Large intestine (tissue), 3 donors: ENCODE data around the gene FAM162A. TPM values are rescaled to one million over a fixed set of nuclear protein-coding genes. Genes with fewer than 3 reads are reported as not detected.
"Not testable (repeated sequence)": the region's sequence is repeated elsewhere in the genome, so short reads cannot be mapped to it uniquely, and the experiment has no call there.

Source experiments
- DNase-seq, 2 donors: peaks; one replicate each; pipeline versions ENCODE4 v3.0.0 to v3.0.0-alpha.2; 2013
- H3K27ac ChIP-seq: one replicate; pipeline ENCODE4 v1.5.1; 2013; ENCODE audit warnings: low read length
- H3K27me3 ChIP-seq: 2 replicates; pipeline ENCODE4 v1.6.1; 2013; ENCODE audit warnings: low read length; ENCODE audit not compliant: control insufficient read depth, insufficient read depth
- H3K36me3 ChIP-seq: 2 replicates; pipeline ENCODE4 v1.6.1; 2013; ENCODE audit warnings: low read length; ENCODE audit not compliant: control insufficient read depth, insufficient read depth
- H3K4me1 ChIP-seq: one replicate; pipeline ENCODE4 v1.6.1; 2013; ENCODE audit warnings: low read length; ENCODE audit not compliant: control insufficient read depth, insufficient read depth
- H3K4me3 ChIP-seq: one replicate; pipeline ENCODE4 v1.5.1; 2013; ENCODE audit warnings: low read length
- H3K9me3 ChIP-seq: one replicate; pipeline ENCODE4 v1.6.1; 2013; ENCODE audit warnings: mild to moderate bottlenecking, low read depth, low read length, moderate library complexity; ENCODE audit not compliant: control insufficient read depth
- WGBS: methylation state at CpG from one replicate; pipeline ENCODE4 v1.1.5; 2013; ENCODE audit warnings: low lambda C conversion rate; ENCODE audit not compliant: insufficient coverage; 5-methylcytosine and 5-hydroxymethylcytosine counted together
- polyA plus RNA-seq: library from polyadenylated mRNA; unstranded; fragments of 120-200 nt; gene quantifications from one replicate; pipeline ENCODE4 v1.2.1, GENCODE V29; 2013

FAM162A gene
- polyA plus RNA-seq, 1 donor: 60.4 TPM

DNA sequence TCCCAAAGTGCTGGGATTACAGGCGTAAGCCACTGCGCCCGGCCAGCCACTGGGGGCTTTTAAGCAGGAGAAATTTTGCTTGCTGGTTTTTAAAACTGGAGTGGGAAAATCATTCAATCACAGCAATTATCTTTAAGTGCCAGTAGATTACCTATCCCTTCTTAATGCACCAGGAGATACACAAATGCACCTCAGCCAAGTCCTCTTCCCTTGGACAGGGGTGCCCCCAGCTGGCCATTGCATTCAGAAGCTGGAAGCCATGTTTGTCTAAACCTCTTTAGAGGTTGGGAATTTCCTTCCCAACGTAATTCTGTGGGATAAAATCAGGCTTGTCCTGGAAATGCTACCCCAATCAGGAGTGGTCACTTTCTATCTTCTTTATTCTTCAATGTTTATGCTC lies 27.6 kb upstream of the FAM162A start:
- H3K27ac ChIP-seq: no peak overlapping the region
- H3K4me1 ChIP-seq: peaks cover 6% of the 10 kb centered on the region
- no CpG with 5 or more reads among the region's 4 CpGs for WGBS
- no peaks in the 10 kb centered on the region for H3K27me3 ChIP-seq
- peaks cover 7% of the 10 kb centered on the region for H3K36me3 ChIP-seq
- H3K4me3 ChIP-seq: no peak overlapping the region
- H3K9me3 ChIP-seq: no peaks in the 10 kb centered on the region
- DNase-seq: peak; percentile 33 to 37

DNA sequence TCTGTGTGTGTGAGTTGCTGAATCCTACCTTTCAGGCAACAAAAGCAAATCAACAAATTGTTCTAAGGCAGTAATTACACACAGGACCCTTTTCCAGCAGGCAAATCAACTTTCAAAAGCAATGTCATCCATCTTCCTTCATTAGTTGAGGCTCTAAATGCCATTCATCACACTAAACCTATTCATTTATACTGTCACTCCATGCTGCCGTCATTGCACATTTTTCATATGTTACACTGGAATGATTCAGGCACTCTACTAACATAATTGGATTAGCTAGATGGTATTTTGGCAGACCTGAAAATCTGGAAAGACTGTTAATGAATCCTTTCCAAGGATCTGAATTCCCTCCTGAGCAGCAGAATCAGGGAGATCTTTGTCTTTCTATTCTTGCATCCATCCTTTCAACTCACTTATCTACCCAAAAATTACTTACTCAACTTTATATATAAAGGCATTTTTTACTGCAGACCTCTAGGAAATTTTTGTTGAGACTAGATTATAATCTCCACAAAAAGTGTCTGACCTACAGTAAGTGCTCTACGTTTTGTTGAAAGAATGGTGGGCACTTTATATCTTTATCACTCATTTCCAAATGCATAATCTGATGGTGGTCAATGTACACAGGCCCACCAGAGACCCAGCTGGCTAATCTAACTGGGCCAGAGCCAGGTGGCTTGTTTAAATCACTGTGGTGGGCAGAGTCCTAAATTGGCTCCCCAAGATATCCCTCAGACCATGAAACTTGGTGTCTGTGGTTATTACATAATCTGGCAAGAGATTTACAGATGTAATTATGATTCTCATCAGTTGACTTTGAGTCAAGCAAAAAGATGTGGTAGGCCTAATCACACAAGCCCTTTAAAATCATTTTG lies 25.9 kb upstream of the FAM162A start:
- 100% methylated on average over 1 of the region's 2 CpGs for WGBS
- H3K27me3 ChIP-seq: no peaks in the 10 kb centered on the region
- no peak overlapping the region for H3K4me3 ChIP-seq
- H3K36me3 ChIP-seq: peaks cover 7% of the 10 kb centered on the region
- H3K9me3 ChIP-seq: no peaks in the 10 kb centered on the region
- H3K27ac ChIP-seq: no peak overlapping the region
- peaks cover 15% of the 10 kb centered on the region for H3K4me1 ChIP-seq
- no peak for DNase-seq

DNA sequence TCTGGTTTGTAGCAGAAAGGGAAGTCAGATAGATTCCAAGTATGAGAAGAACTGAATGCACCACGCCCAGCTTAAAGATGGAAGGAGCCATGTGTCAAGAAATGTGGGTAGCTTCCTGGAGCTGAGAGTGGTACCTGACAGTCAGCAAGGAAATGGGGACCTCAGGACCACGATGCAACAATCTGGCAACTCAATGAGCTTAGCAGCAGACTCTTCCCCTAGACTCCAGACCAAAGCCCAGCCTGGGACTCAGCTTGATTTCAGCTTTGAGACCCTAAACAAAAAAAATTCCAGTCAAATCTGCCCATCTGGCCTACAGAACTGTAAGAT lies 25.3 kb upstream of the FAM162A start:
- Histone ChIP-seq H3K4me3 (no peak overlapping the region), H3K27ac (no peak overlapping the region), H3K36me3 (peaks cover 7% of the 10 kb centered on the region), H3K4me1 (peaks cover 21% of the 10 kb centered on the region), H3K27me3 (no peaks in the 10 kb centered on the region), H3K9me3 (no peaks in the 10 kb centered on the region)
- WGBS: no CpG with 5 or more reads among the region's 2 CpGs
- no peak for DNase-seq

DNA sequence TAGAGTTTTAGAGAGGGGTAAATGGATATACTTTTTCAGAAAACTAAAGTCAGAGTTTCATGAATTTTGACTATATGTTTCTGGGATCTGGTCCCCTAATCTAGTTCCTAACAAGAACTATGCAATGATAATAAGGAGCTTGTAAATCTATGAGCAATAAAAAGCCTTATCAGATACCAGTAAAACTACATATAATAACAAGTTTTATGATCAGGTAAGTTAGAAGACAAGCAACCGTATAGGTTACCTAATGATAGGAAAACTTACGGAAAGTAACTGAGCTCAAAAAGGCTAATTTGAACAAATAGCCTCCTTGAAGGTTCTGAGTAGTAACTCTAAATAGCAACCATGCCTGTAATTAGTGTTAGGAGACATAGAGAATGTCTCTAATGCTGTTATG lies 22.0 kb upstream of the FAM162A start:
- DNase-seq: peak in 1 of 2 donors; percentile 44
- 20% methylated on average over 1 of the region's 2 CpGs for WGBS
- Histone ChIP-seq H3K36me3 (peaks cover 11% of the 10 kb centered on the region), H3K27ac (peak overlapping the region; percentile 24), H3K9me3 (no peaks in the 10 kb centered on the region), H3K4me3 (no peak overlapping the region), H3K27me3 (no peaks in the 10 kb centered on the region), H3K4me1 (peaks cover 41% of the 10 kb centered on the region)

DNA sequence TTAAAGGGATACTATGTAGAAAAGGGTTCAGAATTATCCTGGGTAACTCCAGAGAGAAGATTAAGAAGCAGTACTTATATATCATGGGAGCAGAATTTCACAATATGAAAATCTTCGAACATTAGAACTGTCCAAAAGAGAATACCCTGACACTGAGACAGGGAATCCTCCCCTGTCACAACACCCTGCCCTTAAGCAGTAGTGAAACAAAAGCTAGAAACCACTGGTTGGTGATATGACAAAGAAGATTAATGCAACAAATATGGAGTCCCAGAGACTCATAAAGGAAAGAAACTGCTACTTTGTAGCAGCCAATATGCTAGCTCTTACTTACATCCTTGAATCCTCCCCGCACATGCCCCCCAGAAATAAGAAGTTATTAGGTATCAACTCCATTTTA lies 19.5 kb upstream of the FAM162A start:
- Histone ChIP-seq H3K4me3 (no peak overlapping the region), H3K36me3 (peaks cover 7% of the 10 kb centered on the region)
- no CpG with 5 or more reads among the region's 2 CpGs for WGBS

DNA sequence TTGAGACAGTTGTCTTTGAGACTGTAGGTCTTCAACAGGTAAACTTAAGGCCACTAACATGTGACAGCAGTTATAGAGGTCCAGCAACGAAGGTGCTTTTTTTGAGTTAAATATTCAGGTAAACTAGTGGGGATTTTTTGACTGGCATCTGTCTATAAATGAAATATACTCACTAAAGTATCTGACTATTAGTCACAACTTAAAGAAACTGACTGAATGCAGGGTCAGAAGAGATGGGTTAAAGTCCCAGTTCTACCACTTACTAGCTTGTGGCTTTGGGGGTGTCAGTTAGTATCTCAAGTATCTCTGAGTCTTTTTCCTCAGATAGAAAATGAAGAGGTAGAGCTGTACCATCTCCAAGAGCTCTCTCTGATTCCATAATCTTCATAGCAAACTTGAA lies 18.9 kb upstream of the FAM162A start:
- H3K27ac ChIP-seq: peak overlapping the region; percentile 61
- no peaks in the 10 kb centered on the region for H3K27me3 ChIP-seq
- DNase-seq: peak in 1 of 2 donors; percentile 4
- H3K9me3 ChIP-seq: no peaks in the 10 kb centered on the region
- peaks cover 11% of the 10 kb centered on the region for H3K36me3 ChIP-seq
- 67% methylated on average over 1 of the region's 1 CpG for WGBS
- peaks cover 41% of the 10 kb centered on the region for H3K4me1 ChIP-seq
- H3K4me3 ChIP-seq: no peak overlapping the region

More for the DNA sequence above, 19.5 kb upstream of the FAM162A start:
- Histone ChIP-seq H3K27ac (peak overlapping the region; percentile 61), H3K27me3 (no peaks in the 10 kb centered on the region), H3K4me1 (peaks cover 41% of the 10 kb centered on the region), H3K9me3 (no peaks in the 10 kb centered on the region)
- peak in 1 of 2 donors; percentile 11 for DNase-seq

DNA sequence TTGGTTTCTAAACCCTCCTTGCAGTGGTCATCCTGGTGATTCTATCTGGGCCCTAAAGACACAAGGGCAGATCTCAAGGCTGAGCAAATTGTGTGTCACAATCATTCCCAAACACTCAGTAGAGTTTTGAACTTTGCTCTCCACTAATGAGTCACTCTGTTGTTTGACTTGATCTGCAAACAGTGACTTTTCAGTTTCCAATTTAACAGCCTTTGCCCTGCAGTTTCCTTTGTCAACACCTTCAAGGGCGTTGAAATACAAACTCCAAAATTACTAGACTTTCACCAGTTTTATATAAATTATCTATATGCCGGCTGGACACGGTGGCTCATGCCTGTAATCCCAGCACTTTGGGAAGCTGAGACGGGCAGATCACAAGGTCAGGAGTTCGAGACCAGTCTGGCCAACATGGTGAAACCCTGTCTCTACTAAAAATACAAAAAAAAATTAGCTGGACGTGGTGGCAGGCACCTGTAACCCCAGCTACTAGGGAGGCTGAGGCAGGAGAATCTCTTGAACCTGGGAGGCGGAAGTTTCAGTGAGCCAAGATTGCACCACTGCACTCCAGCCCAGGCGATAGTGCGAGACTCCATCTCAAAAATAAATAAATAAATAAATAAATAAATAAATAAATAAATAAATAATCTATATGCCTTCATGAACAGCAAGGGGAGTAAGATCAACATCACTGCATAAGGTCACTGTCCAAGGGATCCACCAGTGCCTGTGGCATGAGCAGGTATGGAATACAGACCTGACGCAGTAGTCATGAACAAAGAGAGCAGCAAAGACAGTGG lies 18.2 kb upstream of the FAM162A start:
- H3K27ac ChIP-seq: peak overlapping the region; percentile 69
- not testable (repeated sequence) for H3K9me3 ChIP-seq, H3K4me3 ChIP-seq, H3K27me3 ChIP-seq
- H3K36me3 ChIP-seq: peaks cover 11% of the 10 kb centered on the region
- peaks cover 41% of the 10 kb centered on the region for H3K4me1 ChIP-seq
- peak; percentile 87 to 96 for DNase-seq
- no CpG with 5 or more reads among the region's 10 CpGs for WGBS

DNA sequence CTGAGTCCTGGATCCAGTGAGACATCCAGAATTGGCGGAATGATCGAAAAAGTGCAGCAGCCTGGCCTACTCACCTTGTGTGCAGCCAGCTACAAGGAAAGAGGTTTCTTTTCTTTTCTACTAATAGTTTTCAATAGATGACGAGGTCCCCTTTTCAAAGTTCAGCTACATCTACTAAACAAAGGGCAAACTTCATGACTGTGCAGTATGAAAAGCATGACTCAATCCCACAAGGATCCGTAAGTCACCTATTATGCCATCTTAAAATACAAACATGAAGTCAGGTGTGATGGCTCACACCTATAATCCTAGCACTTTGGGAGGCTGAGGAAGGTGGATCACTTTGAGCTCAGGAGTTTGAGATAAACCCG lies 17.6 kb upstream of the FAM162A start:
- H3K27ac ChIP-seq: peak overlapping the region; percentile 69
- H3K4me1 ChIP-seq: peaks cover 35% of the 10 kb centered on the region
- no peak overlapping the region for H3K4me3 ChIP-seq
- 33% methylated on average over 1 of the region's 5 CpGs for WGBS
- no peaks in the 10 kb centered on the region for H3K9me3 ChIP-seq
- peaks cover 11% of the 10 kb centered on the region for H3K36me3 ChIP-seq
- DNase-seq: peak; percentile 28 to 70
- no peaks in the 10 kb centered on the region for H3K27me3 ChIP-seq

DNA sequence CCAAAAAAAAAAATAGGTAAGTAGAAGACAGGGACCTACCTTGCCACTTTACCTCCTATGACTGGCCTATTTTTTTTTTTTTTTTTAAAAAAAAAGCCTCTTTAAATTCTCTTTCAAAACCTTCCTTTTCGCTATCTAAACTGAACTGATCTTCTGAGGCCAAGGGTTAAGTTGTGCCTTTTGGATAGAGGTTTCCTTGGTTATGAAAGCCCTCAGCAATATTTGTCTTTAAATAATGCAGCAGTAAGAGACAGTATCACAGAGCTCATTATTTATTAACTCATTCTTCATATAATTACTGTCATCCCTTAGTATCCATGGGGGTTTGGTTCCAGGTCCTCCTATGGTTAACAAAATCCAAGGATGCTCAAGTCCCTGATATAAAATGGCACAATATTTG lies 9.9 kb upstream of the FAM162A start:
- H3K9me3 ChIP-seq: no peaks in the 10 kb centered on the region
- peaks cover 3% of the 10 kb centered on the region for H3K4me1 ChIP-seq
- DNase-seq: no peak
- no peak overlapping the region for H3K27ac ChIP-seq
- WGBS: no CpG with 5 or more reads among the region's 1 CpG
- H3K4me3 ChIP-seq: no peak overlapping the region
- no peaks in the 10 kb centered on the region for H3K27me3 ChIP-seq
- H3K36me3 ChIP-seq: peaks cover 6% of the 10 kb centered on the region

DNA sequence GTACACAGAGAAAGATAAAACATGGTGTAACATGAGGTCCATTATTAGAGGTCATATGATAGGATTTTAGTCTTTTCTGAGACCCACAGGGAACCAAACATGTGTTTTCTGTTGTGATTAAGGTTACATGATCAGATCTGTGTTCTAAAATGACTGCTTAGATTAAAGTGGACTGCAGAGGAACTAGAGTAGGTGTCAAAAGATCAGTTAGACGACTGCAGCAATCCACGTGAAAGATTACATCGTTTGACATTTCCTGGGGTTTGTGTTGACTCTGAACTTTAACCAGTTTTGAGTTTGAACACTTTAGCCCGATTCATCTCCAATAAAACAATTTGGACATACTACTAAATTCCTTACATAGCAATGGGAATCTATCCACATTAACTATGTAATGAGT lies 6.0 kb upstream of the FAM162A start:
- WGBS: 40% methylated on average over 1 of the region's 4 CpGs

More for the DNA sequence above, 6.0 kb upstream of the FAM162A start:
- peaks cover 3% of the 10 kb centered on the region for H3K4me1 ChIP-seq
- H3K4me3 ChIP-seq: no peak overlapping the region
- no peak overlapping the region for H3K27ac ChIP-seq
- no peak for DNase-seq
- H3K36me3 ChIP-seq: no peaks in the 10 kb centered on the region
- no peaks in the 10 kb centered on the region for H3K9me3 ChIP-seq
- H3K27me3 ChIP-seq: no peaks in the 10 kb centered on the region
